H54 (cell line): ENCODE results near the gene SLC9A9.

Source experiments
- DNase-seq: peaks from one replicate; pipeline ENCODE4 v3.0.0; 2011; ENCODE audit warnings: low spot score, mixed read lengths; ENCODE audit not compliant: insufficient read length
- FAIRE-seq: peaks from 3 replicates; lab custom pipeline; 2011; peaks lifted over from hg19 to GRCh38; lab: Jason Lieb, UNC
- POLR2A ChIP-seq: IDR thresholded peaks from 2 replicates; pipeline ENCODE4 v1.6.1; 2011; ENCODE audit warnings: low read depth, mild to moderate bottlenecking, low read length

Gene SLC9A9

DNA sequence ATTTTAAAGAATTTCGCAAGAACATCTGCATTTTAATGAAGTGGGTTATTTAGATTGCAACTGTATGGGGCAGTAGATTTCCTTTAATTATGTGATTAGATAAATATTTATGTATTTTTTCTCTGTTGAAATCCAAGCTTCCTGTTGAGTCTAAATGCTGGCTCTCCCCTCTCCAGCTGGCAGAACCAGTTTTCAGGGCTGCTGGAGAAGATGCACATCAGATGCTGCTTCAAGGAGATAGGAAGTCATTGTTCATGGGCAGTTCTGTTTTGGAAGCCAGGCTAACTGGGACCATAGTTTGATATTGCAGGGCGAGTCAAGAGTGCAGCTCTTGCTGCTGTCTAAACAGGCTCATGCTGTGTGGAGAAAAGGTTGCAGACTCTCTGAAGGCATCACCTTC is 97.4 kb downstream of the SLC9A9 start:
- TF ChIP-seq POLR2A = no peak
- FAIRE-seq (no peak), DNase-seq (no peak)

DNA sequence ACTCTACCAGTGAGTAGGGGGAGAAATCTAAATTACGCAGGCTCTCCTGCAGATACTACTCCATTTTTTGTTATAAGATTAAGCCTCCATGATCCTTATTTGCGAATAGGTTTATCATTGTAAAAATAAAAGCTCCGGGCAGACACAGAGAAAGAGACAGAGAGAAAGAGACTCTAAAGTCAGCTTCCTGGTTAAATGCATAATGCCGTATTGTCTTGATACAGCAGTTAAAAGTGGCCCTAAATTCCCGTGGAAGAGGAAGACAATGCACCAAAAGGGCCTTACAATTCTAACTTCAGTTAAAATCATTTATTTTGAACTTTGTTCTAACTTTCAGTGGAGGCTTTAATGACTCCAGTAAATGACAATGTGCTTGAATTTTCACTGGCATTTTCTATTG is 98.3 kb downstream of the SLC9A9 start:
- DNase-seq = no peak

GRCh38 chr3:143737065-143737464 is 111.2 kb downstream of the SLC9A9 start:
- FAIRE-seq = no peak
- DNase-seq = no peak
- no peak for TF ChIP-seq POLR2A

More for the DNA sequence above, 98.3 kb downstream of the SLC9A9 start:
- FAIRE-seq = no peak
- TF ChIP-seq POLR2A = no peak

DNA sequence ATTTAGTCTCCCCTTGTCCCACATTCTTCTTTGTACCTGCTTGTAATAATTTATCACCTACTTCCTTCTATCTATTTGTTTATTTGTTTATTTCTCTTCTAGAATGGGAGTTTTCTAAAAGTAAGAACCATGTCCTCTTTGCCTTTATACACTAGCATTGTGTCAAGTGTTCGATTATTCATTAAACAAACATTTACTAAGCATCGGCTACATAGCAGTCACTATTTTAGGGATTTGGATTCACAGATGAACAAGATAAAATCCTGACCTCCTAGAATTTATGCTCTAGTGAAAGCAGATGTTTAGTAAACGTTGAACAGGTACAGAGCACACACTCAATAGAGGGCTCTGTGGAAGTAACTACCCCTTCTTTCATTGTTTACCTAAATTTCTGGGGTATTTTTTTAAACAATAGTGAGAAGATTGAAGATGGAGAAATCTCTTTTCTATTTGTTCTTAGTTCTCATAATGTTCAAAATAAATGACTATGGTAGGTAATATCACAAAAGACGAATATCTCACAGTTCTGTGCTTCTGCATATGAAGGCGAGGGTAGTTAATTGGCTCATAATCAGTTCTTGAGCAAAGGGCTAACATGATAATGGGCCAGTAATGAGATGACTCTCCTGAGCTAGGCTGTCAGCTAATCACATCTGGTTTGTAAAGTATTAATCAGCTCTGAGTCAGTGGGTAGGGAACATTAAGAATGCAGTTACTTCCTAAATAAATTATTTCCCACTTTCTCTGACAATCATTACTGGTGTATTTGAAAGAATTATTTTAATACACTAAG is 111.9 kb downstream of the SLC9A9 start:
- no peak for TF ChIP-seq POLR2A
- no peak for DNase-seq
- no peak for FAIRE-seq

DNA sequence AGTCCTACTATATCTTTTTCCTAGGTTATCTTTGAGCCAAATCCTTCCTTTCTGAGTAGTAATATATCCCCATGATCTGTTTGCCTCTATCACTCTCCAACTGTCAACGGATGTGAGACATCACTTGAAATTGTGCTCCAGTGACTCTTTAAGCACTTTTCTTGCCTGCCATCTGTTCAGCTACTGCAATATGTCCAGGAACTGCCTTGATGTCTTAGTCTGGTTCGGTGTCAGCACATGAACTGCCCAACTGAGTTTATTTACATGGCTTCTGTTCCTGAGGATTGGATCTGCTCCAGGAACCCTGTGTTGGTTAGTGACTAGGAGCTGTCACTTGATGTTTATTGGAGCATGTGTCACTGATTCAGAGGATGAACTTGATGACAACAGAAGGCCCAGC is 116.5 kb downstream of the SLC9A9 start:
- FAIRE-seq = no peak

DNA sequence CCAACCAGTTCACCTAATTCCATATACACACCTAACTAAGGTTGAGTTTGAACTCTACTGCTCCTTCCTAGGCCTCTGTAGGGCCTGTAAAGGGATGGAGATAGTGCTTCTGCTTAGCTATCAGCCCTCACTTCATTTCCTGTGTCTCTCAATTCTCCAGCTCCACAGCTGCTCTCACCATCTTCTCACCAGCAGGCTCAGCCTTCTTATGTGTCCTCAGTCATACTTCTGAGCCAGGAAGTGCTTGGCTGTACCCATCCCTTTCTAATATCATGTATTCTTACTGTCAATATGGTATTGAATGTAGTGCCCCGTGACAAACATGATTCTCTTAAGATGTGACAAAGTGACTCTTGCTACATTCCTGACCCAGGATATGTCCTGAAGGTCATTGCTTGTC is 116.9 kb downstream of the SLC9A9 start:
- no peak for TF ChIP-seq POLR2A
- no peak for FAIRE-seq
- DNase-seq = no peak

More for the DNA sequence above, 116.5 kb downstream of the SLC9A9 start:
- DNase-seq = no peak
- TF ChIP-seq POLR2A = no peak

DNA sequence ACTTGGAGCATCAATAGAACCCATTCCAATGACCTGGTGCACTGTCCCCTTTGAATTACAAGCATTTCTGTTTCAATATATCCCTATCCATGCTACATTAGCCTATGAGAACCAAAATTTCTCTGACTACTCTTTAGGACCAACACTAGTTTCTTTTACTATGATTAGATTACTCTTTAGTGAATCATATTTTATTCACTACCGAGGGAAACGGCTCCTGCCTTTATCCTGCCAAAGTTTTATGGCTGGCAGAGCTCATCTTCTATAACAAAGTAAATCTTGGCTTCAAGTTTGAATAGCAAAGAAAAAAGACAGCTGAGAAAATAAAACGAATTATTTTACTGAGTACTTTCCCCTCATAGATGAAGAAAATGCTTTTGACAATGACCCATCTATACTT is 120.9 kb downstream of the SLC9A9 start:
- DNase-seq (no peak), FAIRE-seq (no peak)
- TF ChIP-seq POLR2A = no peak

GRCh38 chr3:143726727-143727126 is 121.5 kb downstream of the SLC9A9 start:
- DNase-seq = no peak
- no peak for TF ChIP-seq POLR2A
- FAIRE-seq = no peak

GRCh38 chr3:143720381-143720780 is 127.9 kb downstream of the SLC9A9 start:
- DNase-seq = no peak
- FAIRE-seq = no peak
- TF ChIP-seq POLR2A = no peak

DNA sequence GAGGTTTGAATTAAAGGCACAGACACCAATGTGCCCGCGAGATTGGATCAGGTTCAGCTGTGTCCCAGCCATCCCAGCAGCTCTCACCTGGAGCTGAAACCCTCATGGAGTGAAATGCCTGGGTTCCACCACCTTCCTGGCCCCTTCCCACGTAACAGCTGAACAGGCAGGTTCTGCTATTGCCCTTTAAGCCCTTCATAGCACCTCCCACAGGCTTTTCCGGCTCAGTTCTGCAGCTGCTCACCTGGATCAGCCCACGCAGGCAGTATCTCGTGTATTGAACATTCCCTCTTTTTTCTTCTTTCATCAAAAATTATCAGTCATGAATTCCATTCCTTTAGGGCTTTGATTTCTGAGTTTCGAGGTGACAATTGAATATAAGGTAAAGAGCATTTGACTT is 129.8 kb downstream of the SLC9A9 start:
- no peak for TF ChIP-seq POLR2A
- no peak for FAIRE-seq
- no peak for DNase-seq

- DNase-seq (no peak), FAIRE-seq (no peak)
- TF ChIP-seq POLR2A = no peak
These were observed 131.5 kb downstream of the SLC9A9 start for GRCh38 chr3:143716731-143717130.

DNA sequence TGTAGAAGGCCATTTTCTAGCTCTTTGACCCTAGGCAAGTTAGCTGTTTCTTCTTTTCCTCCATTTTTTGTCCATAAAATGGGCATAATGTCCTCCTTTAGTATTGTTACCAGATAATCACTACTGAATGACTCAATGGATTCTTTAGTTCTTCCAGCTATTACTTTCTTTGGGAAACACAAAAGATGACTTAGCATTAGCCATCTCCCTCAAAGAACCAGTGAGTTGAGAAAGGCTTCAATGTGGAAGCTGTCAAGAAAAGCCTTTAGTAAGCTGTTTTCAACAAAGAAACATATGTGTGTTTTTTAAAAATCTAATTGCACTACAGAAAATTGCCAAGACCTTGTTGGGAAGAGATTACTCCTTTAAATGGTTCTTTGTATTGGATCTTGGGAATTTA is 135.7 kb downstream of the SLC9A9 start:
- TF ChIP-seq POLR2A = no peak
- DNase-seq (no peak), FAIRE-seq (no peak)

DNA sequence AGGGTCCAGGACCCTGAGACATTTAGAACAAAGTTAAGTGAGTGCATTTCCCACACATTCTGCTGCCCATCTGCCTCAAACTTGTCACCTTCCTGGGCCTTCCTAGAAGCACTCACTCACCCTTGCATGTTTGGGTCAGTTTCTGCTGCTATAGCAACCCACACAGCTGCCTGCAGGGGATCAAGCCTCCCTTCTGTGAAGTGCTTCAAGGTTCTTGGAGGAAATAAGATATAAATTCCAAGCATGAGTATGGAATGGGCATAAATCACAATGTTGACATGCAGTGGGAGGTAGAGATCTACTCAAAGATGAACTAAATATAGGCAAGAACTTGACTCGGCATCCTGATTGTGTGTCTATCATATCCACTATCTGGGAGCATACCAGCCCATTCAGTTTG is 140.4 kb downstream of the SLC9A9 start:
- no peak for TF ChIP-seq POLR2A
- DNase-seq (no peak), FAIRE-seq (no peak)

GRCh38 chr3:143700431-143700975 is 147.8 kb downstream of the SLC9A9 start:
- FAIRE-seq (no peak), DNase-seq (no peak)
- TF ChIP-seq POLR2A = no peak

DNA sequence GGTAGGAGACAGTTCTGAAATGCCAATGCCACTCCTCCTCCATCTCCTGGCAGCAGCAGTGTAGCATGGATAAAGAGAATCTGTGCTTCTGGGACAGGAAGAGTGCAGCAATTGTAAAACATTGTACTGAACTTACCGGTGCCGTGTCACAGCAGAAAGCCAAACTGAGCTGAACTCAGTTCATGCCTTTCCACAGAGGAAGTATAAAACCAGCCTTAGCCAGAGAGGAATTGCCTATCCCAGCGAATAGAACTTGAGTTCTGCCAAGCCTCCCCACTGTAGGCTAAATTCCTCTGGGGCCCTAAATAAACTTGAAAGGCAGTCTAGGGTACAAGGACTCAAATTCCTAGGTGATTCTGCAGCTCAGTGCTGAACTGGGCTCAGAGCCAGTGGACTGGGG is 148.8 kb downstream of the SLC9A9 start:
- FAIRE-seq (no peak), DNase-seq (no peak)
- TF ChIP-seq POLR2A = no peak
